GM19023 (cell line): ENCODE results near the gene TLCD2.
"Not testable (repeated sequence)": the region's sequence is repeated elsewhere in the genome, so short reads cannot be mapped to it uniquely, and the experiment has no call there.

Source experiments
- ATAC-seq: cut with Tn5 transposase; IDR thresholded peaks from one replicate; pipeline ENCODE4 v1.9.1; 2021; ENCODE audit warnings: mild to moderate bottlenecking, moderate library complexity; ENCODE audit not compliant: unreplicated experiment

The TLCD2 gene

GRCh38 chr17:1736348-1737281 is 26.4 kb upstream of the TLCD2 start:
- no peak for ATAC-seq

GRCh38 chr17:1735834-1736347 is 25.7 kb upstream of the TLCD2 start:
- no peak for ATAC-seq

GRCh38 chr17:1735418-1735817 is 25.2 kb upstream of the TLCD2 start:
- ATAC-seq: no peak

- ATAC-seq: no peak
Observed at GRCh38 chr17:1733759-1734158, 23.6 kb upstream of the TLCD2 start.

GRCh38 chr17:1732833-1733321 is 22.7 kb upstream of the TLCD2 start:
- no peak for ATAC-seq

- ATAC-seq: no peak
Observed at GRCh38 chr17:1732241-1732832, 22.2 kb upstream of the TLCD2 start.

- ATAC-seq: no peak
Observed at GRCh38 chr17:1731194-1731506, 21.0 kb upstream of the TLCD2 start.

GRCh38 chr17:1730326-1731193 is 20.4 kb upstream of the TLCD2 start:
- ATAC-seq: no peak

GRCh38 chr17:1729966-1730325 is 19.8 kb upstream of the TLCD2 start:
- ATAC-seq: no peak

- ATAC-seq: no peak
Observed at GRCh38 chr17:1727876-1728630, 17.9 kb upstream of the TLCD2 start.

- no peak for ATAC-seq
Observed at GRCh38 chr17:1727258-1727789, 17.1 kb upstream of the TLCD2 start.

GRCh38 chr17:1726626-1727257 is 16.6 kb upstream of the TLCD2 start:
- no peak for ATAC-seq

GRCh38 chr17:1725642-1726511 is 15.7 kb upstream of the TLCD2 start:
- no peak for ATAC-seq

GRCh38 chr17:1724869-1725641 is 14.9 kb upstream of the TLCD2 start:
- ATAC-seq: peak; percentile 32

GRCh38 chr17:1724351-1724868 is 14.2 kb upstream of the TLCD2 start, which contains the start of gene WDR81:
WDR81 (plus strand) TSS chr17:1724704; CDS start chr17:1724960, 256 bp downstream.
- peak; percentile 63 for ATAC-seq

GRCh38 chr17:1722022-1722421 is 11.8 kb upstream of the TLCD2 start:
- ATAC-seq: not testable (repeated sequence)

GRCh38 chr17:1720856-1721386 is 10.7 kb upstream of the TLCD2 start:
- no peak for ATAC-seq
